ENCODE results near the gene AFF2. TPM values are rescaled to one million over a fixed set of nuclear protein-coding genes. Genes with fewer than 3 reads are reported as not detected.

The AFF2 gene
- total RNA-seq, 1 donor from 2014 or later = 0.27 TPM

DNA sequence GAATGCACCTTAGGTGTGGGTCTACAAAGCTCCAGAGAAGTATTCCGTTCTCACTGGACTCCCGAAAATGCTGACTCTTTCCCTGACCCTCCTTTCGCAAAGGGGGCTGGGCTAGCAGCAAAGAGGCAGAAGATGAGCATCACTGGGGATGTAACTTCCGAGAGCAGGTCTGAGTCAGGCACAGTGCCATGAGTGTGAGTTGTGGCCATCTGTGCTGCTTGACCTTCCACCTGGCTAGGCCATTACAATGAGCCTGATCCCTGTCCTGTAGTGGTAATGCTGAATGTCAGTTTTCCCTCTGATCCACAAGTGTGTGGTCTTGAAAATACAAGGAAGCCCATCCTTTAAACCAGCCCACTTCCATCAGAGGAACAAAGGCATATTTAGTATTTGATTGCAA, 479.4 kb downstream of the AFF2 start:
- Histone ChIP-seq H3K4me3 (no peak overlapping the region), H3K9me3 (replicated peaks) (no peaks in the 10 kb centered on the region), H3K27ac (replicated peaks) (no peak overlapping the region), H3K4me1 (no peaks in the 10 kb centered on the region), H3K36me3 (no peaks in the 10 kb centered on the region), H3K27me3 (ENCODE audit: low read depth) (no peaks in the 10 kb centered on the region)
- no peak for DNase-seq
- TF ChIP-seq, protein P1, sequence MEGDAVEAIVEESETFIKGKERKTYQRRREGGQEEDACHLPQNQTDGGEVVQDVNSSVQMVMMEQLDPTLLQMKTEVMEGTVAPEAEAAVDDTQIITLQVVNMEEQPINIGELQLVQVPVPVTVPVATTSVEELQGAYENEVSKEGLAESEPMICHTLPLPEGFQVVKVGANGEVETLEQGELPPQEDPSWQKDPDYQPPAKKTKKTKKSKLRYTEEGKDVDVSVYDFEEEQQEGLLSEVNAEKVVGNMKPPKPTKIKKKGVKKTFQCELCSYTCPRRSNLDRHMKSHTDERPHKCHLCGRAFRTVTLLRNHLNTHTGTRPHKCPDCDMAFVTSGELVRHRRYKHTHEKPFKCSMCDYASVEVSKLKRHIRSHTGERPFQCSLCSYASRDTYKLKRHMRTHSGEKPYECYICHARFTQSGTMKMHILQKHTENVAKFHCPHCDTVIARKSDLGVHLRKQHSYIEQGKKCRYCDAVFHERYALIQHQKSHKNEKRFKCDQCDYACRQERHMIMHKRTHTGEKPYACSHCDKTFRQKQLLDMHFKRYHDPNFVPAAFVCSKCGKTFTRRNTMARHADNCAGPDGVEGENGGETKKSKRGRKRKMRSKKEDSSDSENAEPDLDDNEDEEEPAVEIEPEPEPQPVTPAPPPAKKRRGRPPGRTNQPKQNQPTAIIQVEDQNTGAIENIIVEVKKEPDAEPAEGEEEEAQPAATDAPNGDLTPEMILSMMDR (IDR thresholded peaks at IDR 0.05; ENCODE audit: borderline replicate concordance) = no peak
- intact Hi-C loops (cut with micrococcal nuclease) = no loop called here

- Histone ChIP-seq H3K4me3 (no peak overlapping the region), H3K36me3 (no peaks in the 10 kb centered on the region), H3K4me1 (no peaks in the 10 kb centered on the region), H3K9me3 (replicated peaks) (no peaks in the 10 kb centered on the region), H3K27ac (replicated peaks) (no peak overlapping the region), H3K27me3 (ENCODE audit: low read depth) (no peaks in the 10 kb centered on the region)
- TF ChIP-seq, protein P1 (IDR thresholded peaks at IDR 0.05; ENCODE audit: borderline replicate concordance) = no peak
- intact Hi-C loops (cut with micrococcal nuclease) = no loop called here
- DNase-seq = no peak
Observed at GRCh38 chrX:148984238-148984637, 483.8 kb downstream of the AFF2 start.

- TF ChIP-seq, protein P1 (IDR thresholded peaks at IDR 0.05; ENCODE audit: borderline replicate concordance) = no peak
- intact Hi-C loops (cut with micrococcal nuclease) = no loop called here
- H3K27ac ChIP-seq (replicated peaks) = no peak overlapping the region
Observed at GRCh38 chrX:148991502-148991901, 491.1 kb downstream of the AFF2 start.

GRCh38 chrX:148995661-148996060, 495.2 kb downstream of the AFF2 start:
- H3K9me3 ChIP-seq (replicated peaks) = no peaks in the 10 kb centered on the region
- intact Hi-C loops (cut with micrococcal nuclease) = no loop called here

More at GRCh38 chrX:148991502-148991901, 491.1 kb downstream of the AFF2 start:
- Histone ChIP-seq H3K9me3 (replicated peaks) (no peaks in the 10 kb centered on the region), H3K4me3 (no peak overlapping the region), H3K4me1 (no peaks in the 10 kb centered on the region), H3K27me3 (ENCODE audit: low read depth) (no peaks in the 10 kb centered on the region), H3K36me3 (no peaks in the 10 kb centered on the region)
- DNase-seq = no peak

GRCh38 chrX:149002320-149002719, 501.9 kb downstream of the AFF2 start:
- H3K27ac ChIP-seq (replicated peaks) = no peak overlapping the region
- intact Hi-C loops (cut with micrococcal nuclease) = no loop called here

More at GRCh38 chrX:148995661-148996060, 495.2 kb downstream of the AFF2 start:
- H3K27me3 ChIP-seq (ENCODE audit: low read depth) = no peaks in the 10 kb centered on the region
- H3K36me3 ChIP-seq = no peaks in the 10 kb centered on the region
- no peak overlapping the region for H3K27ac ChIP-seq (replicated peaks)
- H3K4me3 ChIP-seq = no peak overlapping the region
- TF ChIP-seq, protein P1 (IDR thresholded peaks at IDR 0.05; ENCODE audit: borderline replicate concordance) = no peak
- no peak for DNase-seq
- H3K4me1 ChIP-seq = no peaks in the 10 kb centered on the region

More at GRCh38 chrX:149002320-149002719, 501.9 kb downstream of the AFF2 start:
- H3K9me3 ChIP-seq (replicated peaks) = no peaks in the 10 kb centered on the region
- TF ChIP-seq, protein P1 (IDR thresholded peaks at IDR 0.05; ENCODE audit: borderline replicate concordance) = no peak
- no peak overlapping the region for H3K4me3 ChIP-seq
- no peaks in the 10 kb centered on the region for H3K4me1 ChIP-seq
- H3K36me3 ChIP-seq = no peaks in the 10 kb centered on the region
- no peak for DNase-seq
- no peaks in the 10 kb centered on the region for H3K27me3 ChIP-seq (ENCODE audit: low read depth)

Data from left ventricle myocardium inferior (tissue), 1 donor.